B cell (primary cell): ENCODE measurements around the gene SH2D3C.

Experiments
- CTCF ChIP-seq: fragments of 200-600 bp; IDR thresholded peaks from one replicate; pipeline ENCODE4 v1.8.0; 2022; ENCODE audit warnings: antibody characterized with exemption, mild to moderate bottlenecking
- EZH2 ChIP-seq: IDR thresholded peaks from 2 replicates; pipeline ENCODE4 v1.6.1; 2012; ENCODE audit warnings: borderline replicate concordance, low read depth, mild to moderate bottlenecking, moderate library complexity, low read length; ENCODE audit not compliant: insufficient read depth, poor library complexity, severe bottlenecking

GRCh38 chr9:127698985-127699670 is 79.3 kb downstream of the SH2D3C start:
- TF ChIP-seq CTCF, result peak; percentile 19
- no peak for TF ChIP-seq EZH2
